ENCODE measurements around the gene GSTA2.

GSTA2 gene

DNA sequence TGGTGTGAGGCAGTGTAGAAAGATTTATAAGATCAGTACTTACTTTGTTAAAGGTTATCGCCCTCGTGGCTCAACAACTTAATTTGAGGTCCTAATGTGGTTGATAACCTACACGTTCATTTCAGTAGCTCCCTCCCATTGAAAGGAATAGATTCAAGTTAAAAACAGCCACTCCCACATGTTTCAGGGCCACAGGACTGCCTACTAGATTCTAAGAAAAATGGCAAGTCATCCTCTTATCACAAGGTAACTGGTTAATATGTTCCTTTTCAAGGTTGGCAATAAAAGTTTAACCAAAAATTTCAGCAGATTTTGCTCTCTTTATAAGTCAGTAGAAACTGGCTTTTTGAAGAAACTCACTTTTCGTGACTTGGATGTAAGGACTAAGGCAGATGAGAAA is 17.1 kb downstream of the GSTA2 start:
- no peak overlapping the region for H3K4me3 ChIP-seq (ENCODE audit: low read length)
- no peak for TF ChIP-seq CTCF (IDR thresholded peaks at IDR 0.05; ENCODE audit: insufficient read depth, low read depth, low read length, missing control alignments)
- no peak for DNase-seq (ENCODE audit: low read depth)

DNA sequence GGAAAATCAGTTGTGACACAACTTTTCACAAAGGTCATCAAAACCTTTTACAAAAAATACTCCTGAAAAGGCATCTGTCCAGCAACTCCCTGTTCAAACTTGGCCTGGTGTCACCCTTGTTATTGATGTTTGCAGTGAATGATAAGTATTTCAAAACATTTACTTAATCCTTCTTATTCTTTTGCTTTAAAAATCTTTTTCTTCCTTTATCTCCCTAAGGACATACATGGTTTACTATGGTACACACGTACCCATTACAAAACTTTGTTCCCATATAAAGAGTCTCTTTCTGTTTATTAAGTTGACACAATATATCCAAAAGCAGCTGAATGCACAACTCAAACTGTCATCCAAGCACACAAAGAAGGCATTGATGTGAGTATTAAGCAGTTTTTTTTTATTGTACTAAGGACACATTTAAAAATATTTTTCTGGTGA is 17.5 kb downstream of the GSTA2 start:
- no peak for DNase-seq (ENCODE audit: low read depth)
- H3K4me3 ChIP-seq (ENCODE audit: low read length): no peak overlapping the region
- no peak for TF ChIP-seq CTCF (IDR thresholded peaks at IDR 0.05; ENCODE audit: insufficient read depth, low read depth, low read length, missing control alignments)

DNA sequence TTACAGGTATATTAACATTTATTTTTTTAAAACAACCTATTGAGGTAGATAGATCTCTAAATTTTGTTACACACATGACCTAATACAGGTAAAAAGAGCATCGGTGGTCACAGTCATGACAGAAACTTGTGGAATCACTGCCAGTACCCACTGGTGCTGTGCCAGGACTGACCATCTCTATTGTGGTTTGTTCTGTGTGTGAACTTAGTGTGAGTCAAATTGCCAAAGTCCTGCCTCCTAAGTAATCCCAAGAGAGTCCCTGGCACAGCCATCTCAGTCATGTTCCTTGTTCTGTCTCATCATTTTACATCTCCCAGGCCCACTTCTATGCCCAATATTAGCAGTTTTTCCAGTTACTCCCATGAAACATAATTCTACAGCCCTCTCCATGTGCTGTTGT is 21.4 kb downstream of the GSTA2 start:
- DNase-seq (ENCODE audit: low read depth): no peak
- no peak for TF ChIP-seq CTCF (IDR thresholded peaks at IDR 0.05; ENCODE audit: insufficient read depth, low read depth, low read length, missing control alignments)
- H3K4me3 ChIP-seq (ENCODE audit: low read length): no peak overlapping the region

GRCh38 chr6:52739627-52740026 is 23.6 kb downstream of the GSTA2 start:
- no peak for TF ChIP-seq CTCF (IDR thresholded peaks at IDR 0.05; ENCODE audit: insufficient read depth, low read depth, low read length, missing control alignments)
- no peak overlapping the region for H3K4me3 ChIP-seq (ENCODE audit: low read length)
- DNase-seq (ENCODE audit: low read depth): no peak

GRCh38 chr6:52739134-52739533 is 24.1 kb downstream of the GSTA2 start:
- no peak for TF ChIP-seq CTCF (IDR thresholded peaks at IDR 0.05; ENCODE audit: insufficient read depth, low read depth, low read length, missing control alignments)
- H3K4me3 ChIP-seq (ENCODE audit: low read length): no peak overlapping the region
- DNase-seq (ENCODE audit: low read depth): no peak

DNA sequence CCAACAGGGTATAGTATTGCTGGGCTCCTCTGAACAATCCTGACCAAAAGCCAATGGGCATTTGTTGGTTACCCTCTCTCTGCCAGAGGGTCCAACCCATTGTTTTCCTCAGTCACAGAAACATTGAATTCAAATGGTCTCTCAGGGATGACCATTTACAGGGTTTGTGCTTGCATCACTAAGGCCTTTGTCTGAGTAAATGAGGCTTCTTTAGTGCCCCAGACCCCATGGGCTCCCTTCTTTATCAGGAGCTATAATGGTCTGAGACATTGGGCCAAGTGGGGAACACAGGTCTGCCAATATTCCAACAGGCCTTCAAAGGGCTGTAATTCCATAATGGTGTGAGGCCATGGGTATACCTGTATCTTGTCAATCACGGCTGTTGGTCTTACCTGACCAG is 27.1 kb downstream of the GSTA2 start:
- no peak for DNase-seq (ENCODE audit: low read depth)
- no peak for TF ChIP-seq CTCF (IDR thresholded peaks at IDR 0.05; ENCODE audit: insufficient read depth, low read depth, low read length, missing control alignments)
- H3K4me3 ChIP-seq (ENCODE audit: low read length): no peak overlapping the region

DNA sequence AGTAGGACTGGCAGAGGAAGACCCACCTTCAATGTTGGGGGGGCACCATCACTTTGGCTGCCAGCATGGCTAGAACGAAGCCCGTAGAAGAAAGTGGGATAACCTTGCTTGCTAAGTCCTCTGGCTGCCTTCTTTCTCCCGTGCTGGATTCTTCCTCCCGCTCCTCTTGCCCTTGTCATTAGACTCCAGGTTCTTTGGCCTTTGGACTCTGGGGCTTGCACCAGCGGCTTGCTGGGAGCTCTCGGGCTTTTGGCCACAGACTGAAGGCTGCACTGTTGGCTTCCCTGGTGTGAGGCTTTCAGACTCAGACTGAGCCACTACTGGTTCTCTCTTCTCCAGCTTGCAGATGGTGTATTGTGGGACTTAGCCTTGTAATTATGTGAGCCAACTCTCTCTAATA is 28.2 kb downstream of the GSTA2 start:
- TF ChIP-seq CTCF (IDR thresholded peaks at IDR 0.05; ENCODE audit: insufficient read depth, low read depth, low read length, missing control alignments): no peak
- no peak overlapping the region for H3K4me3 ChIP-seq (ENCODE audit: low read length)
- no peak for DNase-seq (ENCODE audit: low read depth)

Measured in epithelial cell of esophagus (primary cell).